GM12873 (cell line): ENCODE results near the gene MTR.

Source experiments
- CTCF ChIP-seq: IDR thresholded peaks from 2 replicates; pipeline ENCODE4 v1.5.1; 2012; ENCODE audit warnings: low read depth, mild to moderate bottlenecking, moderate library complexity, low read length, control low read depth; ENCODE audit not compliant: insufficient read depth; ENCODE audit errors: missing control alignments

MTR gene

GRCh38 chr1:236944556-236944955 lies 149.5 kb downstream of the MTR start:
- no peak for TF ChIP-seq CTCF

GRCh38 chr1:236945002-236945401 lies 149.9 kb downstream of the MTR start:
- TF ChIP-seq CTCF, result no peak

GRCh38 chr1:236947794-236948193 lies 152.7 kb downstream of the MTR start:
- TF ChIP-seq CTCF, result no peak

GRCh38 chr1:236948381-236948780 lies 153.3 kb downstream of the MTR start:
- TF ChIP-seq CTCF, result no peak

GRCh38 chr1:236948996-236949395 lies 153.9 kb downstream of the MTR start:
- no peak for TF ChIP-seq CTCF

GRCh38 chr1:236950365-236950764 lies 155.3 kb downstream of the MTR start:
- TF ChIP-seq CTCF, result no peak

- no peak for TF ChIP-seq CTCF
These were observed 156.6 kb downstream of the MTR start for GRCh38 chr1:236951672-236952071.
